Measurements from ENCODE around the gene TMC1. TPM values are rescaled to one million over a fixed set of nuclear protein-coding genes. Genes with fewer than 3 reads are reported as not detected.

Gene TMC1
- total RNA-seq, 1 donor from 2014 or later, result not detected

GRCh38 chr9:72775570-72775969 lies 254.2 kb downstream of the TMC1 start:
- Mint-ChIP-seq H3K9me3 (no peaks in the 10 kb centered on the region), H3K36me3 (no peaks in the 10 kb centered on the region), H3K4me3 (no peak overlapping the region), H3K27ac (no peak overlapping the region), H3K27me3 (ENCODE audit: low read depth) (no peaks in the 10 kb centered on the region), H3K4me1 (peaks cover 9% of the 10 kb centered on the region)
- TF ChIP-seq, protein P1, sequence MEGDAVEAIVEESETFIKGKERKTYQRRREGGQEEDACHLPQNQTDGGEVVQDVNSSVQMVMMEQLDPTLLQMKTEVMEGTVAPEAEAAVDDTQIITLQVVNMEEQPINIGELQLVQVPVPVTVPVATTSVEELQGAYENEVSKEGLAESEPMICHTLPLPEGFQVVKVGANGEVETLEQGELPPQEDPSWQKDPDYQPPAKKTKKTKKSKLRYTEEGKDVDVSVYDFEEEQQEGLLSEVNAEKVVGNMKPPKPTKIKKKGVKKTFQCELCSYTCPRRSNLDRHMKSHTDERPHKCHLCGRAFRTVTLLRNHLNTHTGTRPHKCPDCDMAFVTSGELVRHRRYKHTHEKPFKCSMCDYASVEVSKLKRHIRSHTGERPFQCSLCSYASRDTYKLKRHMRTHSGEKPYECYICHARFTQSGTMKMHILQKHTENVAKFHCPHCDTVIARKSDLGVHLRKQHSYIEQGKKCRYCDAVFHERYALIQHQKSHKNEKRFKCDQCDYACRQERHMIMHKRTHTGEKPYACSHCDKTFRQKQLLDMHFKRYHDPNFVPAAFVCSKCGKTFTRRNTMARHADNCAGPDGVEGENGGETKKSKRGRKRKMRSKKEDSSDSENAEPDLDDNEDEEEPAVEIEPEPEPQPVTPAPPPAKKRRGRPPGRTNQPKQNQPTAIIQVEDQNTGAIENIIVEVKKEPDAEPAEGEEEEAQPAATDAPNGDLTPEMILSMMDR (IDR thresholded peaks at IDR 0.05; ENCODE audit: unreplicated experiment), result no peak
- no peak for DNase-seq (ENCODE audit: low spot score in 2 of 2, unreplicated experiment in 2 of 2)

GRCh38 chr9:72779614-72780013 lies 258.2 kb downstream of the TMC1 start:
- Mint-ChIP-seq H3K36me3 (no peaks in the 10 kb centered on the region), H3K27me3 (ENCODE audit: low read depth) (peaks cover 2% of the 10 kb centered on the region), H3K4me3 (no peak overlapping the region), H3K4me1 (no peaks in the 10 kb centered on the region), H3K9me3 (peaks cover 16% of the 10 kb centered on the region), H3K27ac (no peak overlapping the region)
- no peak for DNase-seq (ENCODE audit: low spot score in 2 of 2, unreplicated experiment in 2 of 2)
- TF ChIP-seq, protein P1 (IDR thresholded peaks at IDR 0.05; ENCODE audit: unreplicated experiment), result no peak

GRCh38 chr9:72786948-72787347 lies 265.5 kb downstream of the TMC1 start:
- Mint-ChIP-seq H3K36me3 (no peaks in the 10 kb centered on the region), H3K4me3 (no peak overlapping the region), H3K27ac (no peak overlapping the region), H3K27me3 (ENCODE audit: low read depth) (no peaks in the 10 kb centered on the region), H3K4me1 (no peaks in the 10 kb centered on the region), H3K9me3 (peaks cover 13% of the 10 kb centered on the region)
- DNase-seq (ENCODE audit: low spot score in 2 of 2, unreplicated experiment in 2 of 2), result no peak
- TF ChIP-seq, protein P1 (IDR thresholded peaks at IDR 0.05; ENCODE audit: unreplicated experiment), result no peak

DNA sequence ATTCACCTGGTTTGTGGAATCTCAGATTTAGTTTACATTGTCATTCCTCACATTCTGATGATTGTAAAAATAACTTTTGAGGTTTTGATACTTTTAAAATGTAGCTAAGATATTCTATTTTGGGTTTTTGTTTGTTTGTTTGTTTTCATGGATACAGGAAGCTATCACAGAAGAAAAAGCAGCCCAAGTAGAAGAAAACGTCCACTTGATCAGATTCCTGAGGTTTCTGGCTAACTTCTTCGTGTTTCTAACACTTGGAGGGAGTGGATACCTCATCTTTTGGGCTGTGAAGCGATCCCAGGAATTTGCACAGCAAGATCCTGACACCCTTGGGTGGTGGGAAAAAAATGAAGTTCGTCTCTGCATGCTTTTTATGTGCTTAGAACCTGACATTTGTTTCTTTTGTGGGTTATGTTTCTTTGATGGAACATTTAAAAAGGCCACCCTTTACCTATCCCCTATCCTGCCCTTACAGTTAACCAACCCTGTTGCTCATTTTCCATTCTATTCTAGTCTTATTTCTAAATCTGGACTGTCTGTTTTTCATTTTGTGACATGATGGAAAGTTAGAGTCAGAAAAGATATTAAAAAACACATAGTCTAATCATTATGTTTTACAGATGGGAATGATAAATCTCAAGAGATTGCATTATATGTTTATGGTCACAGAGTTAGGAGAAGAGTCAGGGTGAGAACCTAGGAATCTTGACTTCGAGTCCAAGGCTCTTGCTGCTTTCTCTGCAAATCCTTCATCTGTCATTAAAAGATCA lies 267.7 kb downstream of the TMC1 start:
- Mint-ChIP-seq H3K4me1 (no peaks in the 10 kb centered on the region), H3K27me3 (ENCODE audit: low read depth) (no peaks in the 10 kb centered on the region), H3K9me3 (peaks cover 6% of the 10 kb centered on the region), H3K36me3 (no peaks in the 10 kb centered on the region), H3K4me3 (no peak overlapping the region), H3K27ac (no peak overlapping the region)
- TF ChIP-seq, protein P1 (IDR thresholded peaks at IDR 0.05; ENCODE audit: unreplicated experiment), result no peak
- DNase-seq (ENCODE audit: low spot score in 2 of 2, unreplicated experiment in 2 of 2), result no peak

DNA sequence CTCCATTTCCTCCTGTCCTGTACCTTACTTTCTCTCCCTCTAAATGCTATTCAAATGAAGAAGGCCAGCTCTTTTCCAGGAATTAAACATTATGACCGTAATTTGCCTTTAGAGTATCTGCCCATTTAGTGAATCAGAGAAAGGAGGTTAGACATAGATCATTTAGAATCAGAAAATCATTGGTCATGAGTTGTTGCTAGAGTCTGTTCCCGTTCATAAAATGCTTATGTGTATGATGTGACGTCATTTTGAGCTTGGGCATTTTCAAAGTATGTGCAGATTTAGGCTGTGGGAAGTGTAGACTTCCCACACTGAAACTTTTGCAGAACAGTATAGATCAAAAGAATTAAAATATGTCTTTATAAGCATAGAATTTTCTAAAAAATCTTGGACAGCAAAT lies 268.5 kb downstream of the TMC1 start:
- no peaks in the 10 kb centered on the region for H3K27me3 Mint-ChIP-seq (ENCODE audit: low read depth)
- DNase-seq (ENCODE audit: low spot score in 2 of 2, unreplicated experiment in 2 of 2), result no peak
- H3K36me3 Mint-ChIP-seq, result no peaks in the 10 kb centered on the region
- no peaks in the 10 kb centered on the region for H3K4me1 Mint-ChIP-seq
- peaks cover 7% of the 10 kb centered on the region for H3K9me3 Mint-ChIP-seq
- H3K4me3 Mint-ChIP-seq, result no peak overlapping the region
- no peak overlapping the region for H3K27ac Mint-ChIP-seq
- TF ChIP-seq, protein P1 (IDR thresholded peaks at IDR 0.05; ENCODE audit: unreplicated experiment), result no peak
